Prostate gland (tissue), 2 donors: ENCODE results near the gene NSMCE1.

Experiments used
- POLR2A ChIP-seq: fragments of 450-650 bp; IDR thresholded peaks from one replicate; pipeline ENCODE4 v1.6.1; 2016; ENCODE audit warnings: antibody characterized with exemption, mild to moderate bottlenecking
- POLR2AphosphoS5 ChIP-seq: sonication (generic); formaldehyde crosslinking; IDR thresholded peaks from one replicate; pipeline ENCODE4 v1.6.1; 2017; ENCODE audit warnings: antibody characterized with exemption
- TF ChIP-seq, protein P1 (sequence below), 4 experiments: fragments of 200-600 bp in 2 of 4; fragments of 450-650 bp in 2 of 4; sonication (generic) in 2 of 4; IDR thresholded peaks; 1 replicate in 3 of 4; 2 replicates in 1 of 4; pipeline ENCODE4 v1.5.1; 2016 to 2019; ENCODE audit warnings: antibody characterized with exemption in 4 of 4, mild to moderate bottlenecking in 2 of 4, moderate library complexity in 2 of 4

DNA sequence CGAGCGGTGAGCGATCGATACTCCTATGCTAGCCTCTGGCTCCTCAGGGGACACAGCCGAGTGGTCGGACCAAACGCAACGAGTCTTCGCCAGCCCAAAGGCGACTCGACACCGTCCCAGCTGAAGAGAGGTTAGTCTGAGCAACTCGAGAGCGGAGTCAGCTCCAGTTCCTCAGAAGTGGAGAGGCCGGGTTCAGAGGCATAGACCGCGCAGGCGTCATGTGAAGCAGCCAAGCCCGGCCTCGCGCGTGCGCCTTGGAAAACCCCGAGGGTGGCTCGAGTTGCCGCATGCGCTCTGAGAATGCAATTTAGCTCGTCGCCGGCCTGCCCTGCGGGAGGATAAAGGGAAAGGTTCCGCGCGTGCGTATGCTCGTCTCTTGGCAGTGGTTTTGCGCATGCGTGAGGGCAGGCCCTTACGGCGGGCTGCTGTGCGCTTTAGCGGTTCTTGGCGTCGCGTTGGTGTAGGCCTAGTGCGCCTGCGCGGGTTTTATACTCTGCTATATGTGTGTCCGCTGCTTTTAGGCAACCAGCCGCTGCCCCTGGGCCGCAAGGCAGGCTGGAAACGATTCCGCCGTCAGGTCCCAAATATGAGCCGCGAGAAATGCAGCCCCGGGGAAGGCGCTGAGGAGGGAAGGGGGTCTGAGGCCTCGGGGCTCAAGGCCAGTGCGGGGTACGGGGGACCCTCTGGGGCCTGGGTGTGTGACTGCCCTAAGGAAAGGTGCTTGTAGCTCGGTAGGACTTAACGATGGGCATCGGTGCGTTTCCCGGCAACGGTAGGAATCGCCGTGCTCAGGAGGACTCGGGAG is 64.9 kb downstream of the NSMCE1 start, which contains the start of gene KDM8:
- TF ChIP-seq, protein P1, sequence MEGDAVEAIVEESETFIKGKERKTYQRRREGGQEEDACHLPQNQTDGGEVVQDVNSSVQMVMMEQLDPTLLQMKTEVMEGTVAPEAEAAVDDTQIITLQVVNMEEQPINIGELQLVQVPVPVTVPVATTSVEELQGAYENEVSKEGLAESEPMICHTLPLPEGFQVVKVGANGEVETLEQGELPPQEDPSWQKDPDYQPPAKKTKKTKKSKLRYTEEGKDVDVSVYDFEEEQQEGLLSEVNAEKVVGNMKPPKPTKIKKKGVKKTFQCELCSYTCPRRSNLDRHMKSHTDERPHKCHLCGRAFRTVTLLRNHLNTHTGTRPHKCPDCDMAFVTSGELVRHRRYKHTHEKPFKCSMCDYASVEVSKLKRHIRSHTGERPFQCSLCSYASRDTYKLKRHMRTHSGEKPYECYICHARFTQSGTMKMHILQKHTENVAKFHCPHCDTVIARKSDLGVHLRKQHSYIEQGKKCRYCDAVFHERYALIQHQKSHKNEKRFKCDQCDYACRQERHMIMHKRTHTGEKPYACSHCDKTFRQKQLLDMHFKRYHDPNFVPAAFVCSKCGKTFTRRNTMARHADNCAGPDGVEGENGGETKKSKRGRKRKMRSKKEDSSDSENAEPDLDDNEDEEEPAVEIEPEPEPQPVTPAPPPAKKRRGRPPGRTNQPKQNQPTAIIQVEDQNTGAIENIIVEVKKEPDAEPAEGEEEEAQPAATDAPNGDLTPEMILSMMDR (IDR thresholded peaks at IDR 0.05) = peak in 2 of 4 experiments; percentile 14 to 26
- TF ChIP-seq POLR2AphosphoS5 (peak; percentile 98), POLR2A (peak; percentile 58)
